Mononuclear cell (primary cell): ENCODE data around the gene TRIM74. TPM values are rescaled to one million over a fixed set of nuclear protein-coding genes. Genes with fewer than 3 reads are reported as not detected.
"Not testable (repeated sequence)": the region's sequence is repeated elsewhere in the genome, so short reads cannot be mapped to it uniquely, and the experiment has no call there.

ENCODE experiments used
- H3K27me3 ChIP-seq: 2 replicates; pipeline ENCODE4 v1.6.0; 2011; ENCODE audit warnings: low read length, control low read depth; ENCODE audit not compliant: insufficient read depth
- H3K4me1 ChIP-seq: 2 replicates; pipeline ENCODE4 v1.5.1; 2011; ENCODE audit warnings: mild to moderate bottlenecking, low read length, control low read depth; ENCODE audit not compliant: insufficient read depth
- H3K4me3 ChIP-seq: 2 replicates; pipeline ENCODE4 v1.5.1; 2011; ENCODE audit warnings: mild to moderate bottlenecking, low read length, moderate library complexity
- H3K9me3 ChIP-seq: 2 replicates; pipeline ENCODE4 v1.5.1; 2011; ENCODE audit warnings: low read depth, mild to moderate bottlenecking, control low read depth, low read length
- total RNA-seq: library from RNA; depleted of rRNA; stranded (reverse); fragments of >200 nt; gene quantifications from one replicate; pipeline ENCODE4 v1.2.3, GENCODE V29; 2012

Gene TRIM74
- total RNA-seq, result 0.21 TPM

GRCh38 chr7:72968980-72969516 lies at the start of gene TRIM74:
Gene TRIM74 (minus strand): TSS chr7:72969466. CDS start chr7:72966157, 3,309 bp downstream.
- not testable (repeated sequence) for H3K4me1 ChIP-seq, H3K27me3 ChIP-seq, H3K9me3 ChIP-seq, H3K4me3 ChIP-seq

GRCh38 chr7:73006491-73006890 lies 37.2 kb upstream of the TRIM74 start:
- not testable (repeated sequence) for H3K9me3 ChIP-seq, H3K4me3 ChIP-seq, H3K4me1 ChIP-seq, H3K27me3 ChIP-seq

- not testable (repeated sequence) for H3K27me3 ChIP-seq, H3K4me1 ChIP-seq
- H3K4me3 ChIP-seq, result peak overlapping the region; percentile 58
Observed at GRCh38 chr7:73005693-73006447, 36.6 kb upstream of the TRIM74 start.

GRCh38 chr7:73005356-73005692 lies 36.1 kb upstream of the TRIM74 start:
- peak overlapping the region; percentile 58 for H3K4me3 ChIP-seq
- H3K9me3 ChIP-seq, H3K4me1 ChIP-seq, H3K27me3 ChIP-seq: not testable (repeated sequence)

More at GRCh38 chr7:73005693-73006447, 36.6 kb upstream of the TRIM74 start:
- H3K9me3 ChIP-seq, result not testable (repeated sequence)

GRCh38 chr7:72997887-72998468 lies 28.7 kb upstream of the TRIM74 start:
- H3K4me1 ChIP-seq, H3K4me3 ChIP-seq, H3K27me3 ChIP-seq, H3K9me3 ChIP-seq: not testable (repeated sequence)

- not testable (repeated sequence) for H3K27me3 ChIP-seq, H3K4me3 ChIP-seq, H3K4me1 ChIP-seq, H3K9me3 ChIP-seq
Observed at GRCh38 chr7:72997447-72997846, 28.2 kb upstream of the TRIM74 start.

GRCh38 chr7:72995484-72995883 lies 26.2 kb upstream of the TRIM74 start:
- not testable (repeated sequence) for H3K4me3 ChIP-seq, H3K9me3 ChIP-seq, H3K27me3 ChIP-seq

GRCh38 chr7:72990146-72990913 lies 21.1 kb upstream of the TRIM74 start:
- H3K27me3 ChIP-seq, H3K4me1 ChIP-seq, H3K4me3 ChIP-seq, H3K9me3 ChIP-seq: not testable (repeated sequence)

More at GRCh38 chr7:72995484-72995883, 26.2 kb upstream of the TRIM74 start:
- not testable (repeated sequence) for H3K4me1 ChIP-seq

- H3K9me3 ChIP-seq, H3K4me3 ChIP-seq, H3K4me1 ChIP-seq, H3K27me3 ChIP-seq: not testable (repeated sequence)
Observed at GRCh38 chr7:72982084-72982483, 12.8 kb upstream of the TRIM74 start.

GRCh38 chr7:72980382-72980781 lies 11.1 kb upstream of the TRIM74 start:
- H3K4me3 ChIP-seq, H3K4me1 ChIP-seq, H3K27me3 ChIP-seq, H3K9me3 ChIP-seq: not testable (repeated sequence)

- not testable (repeated sequence) for H3K27me3 ChIP-seq, H3K4me1 ChIP-seq, H3K9me3 ChIP-seq, H3K4me3 ChIP-seq
Observed at GRCh38 chr7:72976434-72976833, 7.2 kb upstream of the TRIM74 start.

GRCh38 chr7:72975656-72976286 lies 6.5 kb upstream of the TRIM74 start:
- not testable (repeated sequence) for H3K27me3 ChIP-seq, H3K4me1 ChIP-seq, H3K9me3 ChIP-seq, H3K4me3 ChIP-seq

- H3K4me3 ChIP-seq, H3K9me3 ChIP-seq, H3K27me3 ChIP-seq, H3K4me1 ChIP-seq: not testable (repeated sequence)
Observed at GRCh38 chr7:72974781-72975180, 5.5 kb upstream of the TRIM74 start.

- H3K9me3 ChIP-seq, H3K4me3 ChIP-seq, H3K27me3 ChIP-seq, H3K4me1 ChIP-seq: not testable (repeated sequence)
Observed at GRCh38 chr7:72971505-72971904, 2.2 kb upstream of the TRIM74 start.

- not testable (repeated sequence) for H3K4me3 ChIP-seq, H3K9me3 ChIP-seq, H3K27me3 ChIP-seq, H3K4me1 ChIP-seq
Observed at GRCh38 chr7:72969688-72970087, 422 bp upstream of the TRIM74 start.
